Ecto neural progenitor cell (in vitro differentiated cells): ENCODE results near the gene ANKRD50.

Experiments used
- DNase-seq: peaks from one replicate; pipeline ENCODE4 v3.0.0-alpha.2; 2018; ENCODE audit warnings: low spot score

The ANKRD50 gene, protein sequence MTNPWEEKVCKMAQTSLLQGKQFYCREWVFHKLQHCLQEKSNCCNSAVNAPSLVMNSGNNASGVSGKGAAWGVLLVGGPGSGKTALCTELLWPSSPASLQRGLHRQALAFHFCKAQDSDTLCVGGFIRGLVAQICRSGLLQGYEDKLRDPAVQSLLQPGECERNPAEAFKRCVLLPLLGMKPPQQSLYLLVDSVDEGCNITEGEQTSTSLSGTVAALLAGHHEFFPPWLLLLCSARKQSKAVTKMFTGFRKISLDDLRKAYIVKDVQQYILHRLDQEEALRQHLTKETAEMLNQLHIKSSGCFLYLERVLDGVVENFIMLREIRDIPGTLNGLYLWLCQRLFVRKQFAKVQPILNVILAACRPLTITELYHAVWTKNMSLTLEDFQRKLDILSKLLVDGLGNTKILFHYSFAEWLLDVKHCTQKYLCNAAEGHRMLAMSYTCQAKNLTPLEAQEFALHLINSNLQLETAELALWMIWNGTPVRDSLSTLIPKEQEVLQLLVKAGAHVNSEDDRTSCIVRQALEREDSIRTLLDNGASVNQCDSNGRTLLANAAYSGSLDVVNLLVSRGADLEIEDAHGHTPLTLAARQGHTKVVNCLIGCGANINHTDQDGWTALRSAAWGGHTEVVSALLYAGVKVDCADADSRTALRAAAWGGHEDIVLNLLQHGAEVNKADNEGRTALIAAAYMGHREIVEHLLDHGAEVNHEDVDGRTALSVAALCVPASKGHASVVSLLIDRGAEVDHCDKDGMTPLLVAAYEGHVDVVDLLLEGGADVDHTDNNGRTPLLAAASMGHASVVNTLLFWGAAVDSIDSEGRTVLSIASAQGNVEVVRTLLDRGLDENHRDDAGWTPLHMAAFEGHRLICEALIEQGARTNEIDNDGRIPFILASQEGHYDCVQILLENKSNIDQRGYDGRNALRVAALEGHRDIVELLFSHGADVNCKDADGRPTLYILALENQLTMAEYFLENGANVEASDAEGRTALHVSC (N-terminal part only)

DNA sequence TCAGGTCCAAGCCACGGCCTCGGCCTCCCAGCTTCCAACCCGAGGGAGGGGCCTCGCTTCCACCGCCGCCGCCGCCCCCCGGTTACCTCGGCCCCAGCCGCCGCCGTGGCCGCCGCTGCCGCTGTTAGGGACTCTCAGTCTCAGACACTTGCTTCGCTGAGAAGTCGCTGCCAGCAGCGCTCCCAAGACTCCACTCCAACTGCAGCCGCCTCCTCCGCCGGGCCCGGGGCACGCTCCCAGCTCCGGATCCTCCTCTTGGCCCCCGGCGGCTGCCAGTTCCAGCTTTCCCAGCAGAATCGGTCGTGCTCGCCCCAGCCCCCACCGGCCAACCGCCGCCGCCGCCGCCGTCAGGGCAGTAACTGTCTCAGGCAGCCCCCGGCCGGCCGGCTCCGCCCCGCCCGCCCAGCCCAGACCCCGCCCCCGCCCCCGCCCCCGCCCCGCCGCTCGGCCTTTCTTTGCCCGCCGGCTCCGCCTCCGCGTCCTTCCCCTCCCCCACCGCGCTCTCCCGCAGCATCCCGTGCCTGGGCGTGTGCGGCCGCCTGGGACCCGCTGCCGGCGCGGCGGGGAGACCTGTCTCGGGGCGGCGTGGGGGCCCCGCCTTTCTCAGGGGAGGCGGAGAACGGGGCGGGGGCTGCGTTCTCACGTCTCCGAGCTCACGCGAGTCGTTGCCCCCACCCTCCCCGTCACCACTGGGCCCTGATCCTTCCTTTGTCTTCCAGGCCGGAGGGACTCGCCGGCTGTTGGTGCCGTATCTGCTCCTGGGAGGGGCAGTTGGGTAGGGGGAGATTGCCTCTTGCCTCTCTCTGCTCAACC is at the start of gene ANKRD50:
Gene ANKRD50, minus strand, starts transcription at position 361 of the 813 bp plus-strand sequence. CDS start 2,221 bp downstream, outside the sequence.
- DNase-seq: peak; percentile 95

DNA sequence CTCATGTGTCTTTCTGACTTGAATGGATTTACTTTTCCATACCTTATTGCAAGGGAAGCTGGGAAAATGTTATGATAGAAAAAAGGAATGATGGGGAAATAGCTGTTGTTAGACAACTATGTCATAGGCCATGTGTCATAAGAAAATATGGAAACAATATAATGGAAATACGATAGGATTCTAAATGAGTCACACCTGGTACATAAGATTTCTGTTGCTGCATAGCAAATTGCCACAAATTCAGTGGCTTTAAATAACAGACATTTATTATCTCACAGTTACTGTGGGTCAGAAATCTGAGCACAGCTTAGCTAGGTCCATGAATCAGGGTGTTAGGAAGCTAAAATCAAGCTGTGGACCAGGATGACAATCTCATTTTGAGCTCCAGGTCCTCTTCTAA is 44.6 kb upstream of the ANKRD50 start:
- DNase-seq: no peak

DNA sequence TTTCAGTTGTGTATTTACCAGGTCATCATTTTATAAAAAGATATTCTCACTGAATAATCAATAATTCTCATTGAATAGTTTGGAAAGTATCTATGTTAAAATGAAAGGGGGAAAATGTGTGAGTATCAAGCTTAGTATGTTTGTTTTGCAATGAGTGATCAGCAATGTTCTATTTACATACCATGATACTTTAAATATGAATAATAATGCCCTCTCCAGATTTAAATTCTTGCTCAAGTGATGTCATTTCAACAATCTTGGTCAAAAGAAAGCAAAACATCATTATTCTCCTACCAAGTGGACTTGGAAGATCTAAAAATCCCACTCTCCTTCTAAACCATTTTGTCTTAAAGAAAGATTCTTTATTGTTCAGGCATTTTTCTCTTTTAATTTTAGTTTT is 42.1 kb upstream of the ANKRD50 start:
- no peak for DNase-seq

DNA sequence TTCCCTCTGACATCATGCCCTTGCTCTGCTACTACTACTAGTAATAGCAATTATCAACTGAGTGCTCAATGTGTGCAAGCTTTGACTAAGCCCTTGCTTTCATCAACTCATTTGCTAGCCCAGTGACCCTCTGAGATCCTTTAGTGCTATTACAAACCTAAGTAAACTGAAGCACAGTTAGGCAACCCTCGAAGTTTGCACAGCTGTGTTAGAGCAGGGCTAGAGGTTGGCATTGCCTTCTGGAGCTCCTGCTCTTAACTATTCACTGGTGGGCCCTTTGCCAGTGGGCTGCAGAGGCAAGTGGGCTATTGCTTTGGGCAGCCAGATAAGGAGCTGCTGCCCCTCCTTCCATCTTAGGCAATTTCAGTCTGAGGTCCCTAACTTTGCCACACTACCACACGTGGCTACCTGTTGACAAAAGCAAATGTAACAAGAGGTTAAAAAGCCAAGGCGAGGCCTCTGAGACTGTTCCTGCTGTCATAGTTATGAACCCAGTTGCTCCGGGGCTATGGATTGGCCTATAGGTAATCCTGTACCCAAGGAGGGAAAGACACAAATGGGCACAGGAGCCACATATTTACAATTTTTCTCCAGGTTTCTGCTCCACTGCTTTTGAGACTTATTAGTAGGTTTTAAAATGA is 41.5 kb upstream of the ANKRD50 start:
- no peak for DNase-seq

DNA sequence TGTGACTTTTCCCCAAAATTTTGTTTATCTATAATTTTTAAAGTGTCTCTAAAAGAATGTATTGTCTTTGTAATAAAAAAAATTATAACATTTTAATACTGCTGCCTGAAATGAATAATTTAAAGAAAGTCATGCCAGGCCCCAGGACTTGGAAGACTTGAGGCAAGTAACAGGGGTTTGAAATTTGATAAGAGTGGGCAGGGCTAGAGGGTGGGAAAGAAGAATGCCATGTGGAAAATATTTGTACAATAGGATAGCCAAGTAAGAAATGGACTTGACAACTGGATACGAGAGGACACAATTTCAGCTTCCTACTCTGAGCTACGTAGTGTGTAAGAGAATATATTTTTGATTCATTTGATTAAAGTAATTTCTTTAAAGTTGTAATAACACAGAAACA is 36.9 kb upstream of the ANKRD50 start:
- no peak for DNase-seq

DNA sequence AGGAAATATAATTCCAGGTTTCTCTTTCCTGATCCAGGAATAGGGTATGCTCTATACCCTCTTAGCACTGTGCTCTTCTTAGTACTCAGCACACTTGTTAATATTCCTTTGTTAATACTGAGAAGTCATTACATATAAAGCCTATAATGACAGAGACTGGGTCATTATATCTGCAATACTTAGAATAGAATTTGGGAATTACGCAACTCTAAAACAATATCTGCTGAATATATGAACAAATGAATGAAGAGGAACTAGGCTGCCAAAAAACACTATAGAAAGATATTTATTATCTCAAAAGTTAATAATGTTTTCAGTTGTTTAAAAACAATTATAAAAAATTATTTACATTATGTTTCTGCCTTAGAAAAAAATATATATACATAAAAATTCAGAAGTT is 36.4 kb upstream of the ANKRD50 start:
- DNase-seq: no peak

DNA sequence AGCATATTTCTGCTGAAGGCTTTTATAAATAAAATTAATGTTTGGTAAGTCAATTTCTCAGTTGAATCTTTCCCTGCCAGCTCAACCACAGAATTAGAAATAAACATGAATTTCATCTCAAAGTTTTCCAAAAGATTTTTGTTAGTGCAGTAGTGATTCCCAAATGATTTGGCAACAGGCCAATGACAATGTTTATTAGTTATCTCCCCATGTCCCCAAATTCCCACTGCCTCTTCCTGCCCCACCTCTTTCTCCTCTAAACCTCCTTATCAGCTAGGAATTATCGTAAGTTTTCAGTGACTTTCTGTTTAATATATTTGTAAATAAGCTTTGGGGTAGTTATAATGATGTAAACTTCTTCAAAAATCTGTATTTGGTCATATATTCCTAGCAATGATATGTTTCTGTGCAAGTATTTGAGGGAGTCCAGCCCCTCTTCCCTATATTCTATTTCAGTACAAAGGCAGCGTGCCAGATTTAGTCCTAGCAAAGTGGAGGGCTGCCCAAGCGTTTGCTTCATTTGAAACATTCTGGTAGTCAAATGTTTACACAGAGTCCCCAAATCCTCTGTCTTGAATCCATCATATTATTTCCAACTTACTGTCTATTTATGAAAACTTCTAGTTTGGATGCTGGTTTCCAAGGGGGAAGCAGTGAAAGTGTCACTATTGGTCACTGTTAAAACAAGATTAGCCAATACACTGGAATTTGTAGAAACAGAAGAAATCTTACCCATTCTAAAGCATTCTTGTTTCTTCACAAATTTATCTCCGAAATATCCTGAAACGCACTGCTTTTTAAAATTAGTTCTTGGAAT is 33.7 kb upstream of the ANKRD50 start:
- no peak for DNase-seq

DNA sequence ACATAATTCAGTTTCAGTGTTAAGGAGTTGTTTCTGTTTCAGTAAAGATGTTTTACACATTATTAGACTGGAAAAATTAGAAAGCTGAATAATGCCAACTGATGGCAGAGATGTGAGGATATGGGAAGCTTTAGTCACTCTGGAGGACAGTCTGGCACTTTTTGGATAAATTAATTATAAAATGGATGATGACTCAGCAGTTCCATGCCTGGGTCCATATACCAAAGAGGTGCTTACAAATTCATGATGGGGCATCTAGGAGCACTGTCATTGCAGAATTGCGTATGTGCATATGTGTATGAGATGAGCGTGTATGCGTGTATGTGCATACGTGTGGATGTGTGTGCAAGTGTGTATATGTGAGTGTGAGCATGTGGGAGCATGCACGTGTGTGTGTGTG is 31.2 kb upstream of the ANKRD50 start:
- no peak for DNase-seq

DNA sequence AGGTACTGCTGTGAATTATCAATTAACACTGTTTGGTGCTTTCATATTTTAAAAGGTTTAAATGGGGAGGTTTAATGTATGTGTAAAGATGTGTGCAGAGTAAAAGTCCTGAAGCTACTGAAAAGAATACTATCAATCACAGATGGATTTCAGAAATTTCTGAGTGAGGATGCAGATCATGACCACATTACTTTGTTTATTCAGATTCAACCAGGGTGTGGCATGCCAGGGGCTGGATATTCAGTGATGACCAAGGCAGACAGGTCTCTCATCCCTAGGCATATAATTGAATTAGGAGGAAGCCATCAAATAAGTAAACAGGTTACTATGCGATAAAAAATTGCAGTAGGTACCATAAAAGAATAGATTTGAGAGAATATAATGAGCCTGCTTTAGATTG is 28.0 kb upstream of the ANKRD50 start:
- no peak for DNase-seq

DNA sequence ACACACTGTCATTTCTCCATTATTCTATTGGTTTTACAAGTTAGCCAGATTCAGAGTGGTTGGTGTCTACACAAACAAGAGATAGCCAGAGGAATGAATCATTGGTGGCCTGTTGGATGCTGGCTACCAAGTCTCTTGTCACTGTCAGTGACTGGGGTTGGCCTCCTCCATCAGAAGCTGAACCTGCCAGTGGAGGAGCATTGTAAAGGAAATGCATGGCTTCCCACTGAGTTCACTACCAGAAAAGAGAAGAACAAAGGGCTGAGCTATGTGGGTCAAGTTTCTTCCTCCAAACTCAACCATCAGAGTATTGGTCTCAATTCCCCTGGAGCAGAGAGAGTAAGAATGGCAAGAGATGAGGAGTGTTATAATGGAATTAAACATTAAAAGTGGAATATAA is 26.5 kb upstream of the ANKRD50 start:
- no peak for DNase-seq

DNA sequence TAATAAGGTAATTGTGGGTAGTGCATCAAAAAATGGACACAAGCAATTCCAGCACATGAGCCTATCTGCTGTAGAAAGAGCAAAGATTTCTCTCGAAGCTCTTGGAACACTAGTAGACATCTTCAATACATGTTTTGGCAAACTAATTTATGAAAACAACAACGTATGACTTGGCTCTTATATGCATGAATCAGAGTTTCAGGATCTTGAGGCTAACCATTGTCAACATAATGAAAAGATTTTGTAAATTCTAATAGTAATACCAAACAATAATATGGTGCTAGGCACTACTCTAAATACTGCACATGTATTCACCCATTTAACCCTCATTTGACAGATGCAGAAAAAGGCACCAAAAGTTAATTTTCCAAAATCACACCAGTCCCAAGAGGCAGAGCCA is 25.1 kb upstream of the ANKRD50 start:
- no peak for DNase-seq

DNA sequence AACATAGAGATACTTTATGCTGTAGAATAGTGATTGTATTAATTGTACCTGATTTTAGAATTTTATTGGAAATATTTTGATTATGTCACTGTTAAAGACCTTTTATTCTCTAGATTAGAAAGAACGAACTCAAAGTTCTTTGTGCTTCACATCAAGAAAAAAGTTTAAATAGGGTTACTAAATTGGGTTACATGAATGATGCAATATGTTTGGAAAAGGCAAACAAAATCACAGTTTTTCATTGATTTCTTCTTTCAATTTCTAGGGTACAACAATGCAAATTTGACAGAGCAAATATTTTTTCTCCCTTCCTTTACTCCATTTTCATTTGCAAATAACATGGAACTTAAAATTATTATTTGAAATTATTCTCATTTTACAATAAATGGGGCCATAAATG is 24.0 kb upstream of the ANKRD50 start:
- DNase-seq: no peak

DNA sequence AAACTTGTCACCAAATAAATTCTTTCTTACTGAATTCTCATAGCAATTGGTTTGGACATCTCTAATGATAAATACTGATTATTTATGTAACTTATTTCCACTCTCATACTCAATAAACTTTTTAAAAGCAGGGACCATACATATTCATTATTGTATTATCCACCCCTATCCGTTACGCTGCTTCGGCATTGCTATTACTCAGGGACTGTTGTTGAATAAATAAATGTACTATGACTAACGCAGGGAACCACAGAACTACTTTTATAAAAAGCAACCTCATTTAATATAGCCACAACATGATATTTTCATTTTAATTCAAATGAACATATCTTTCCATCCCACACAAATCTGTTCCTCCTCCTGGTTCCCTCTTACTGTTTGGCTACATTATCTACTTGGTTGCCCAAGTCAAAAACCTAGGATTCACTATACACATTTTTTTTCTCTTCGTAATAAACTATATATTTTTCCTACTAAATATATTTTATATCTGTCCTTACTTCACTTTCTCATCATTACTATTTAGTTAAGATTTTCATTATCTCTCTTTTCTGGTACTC is 14.9 kb upstream of the ANKRD50 start:
- no peak for DNase-seq

DNA sequence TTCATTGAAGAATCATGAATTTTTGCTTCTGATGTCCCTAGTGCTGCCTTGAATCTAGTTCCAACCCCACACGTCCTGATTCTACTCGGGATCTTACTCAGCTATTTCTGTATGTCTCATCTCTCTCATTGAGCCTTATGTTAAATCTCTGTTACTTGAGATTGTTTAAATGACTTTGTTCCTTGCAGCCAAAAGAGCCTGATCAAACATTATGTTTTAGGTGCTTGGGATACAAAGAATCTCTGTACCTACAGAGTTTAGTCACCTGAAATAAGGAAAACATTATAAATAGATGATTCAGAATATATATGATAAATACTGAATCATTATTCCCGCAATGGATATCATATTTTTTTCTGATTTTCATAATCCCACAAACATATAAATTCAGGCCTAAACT is 13.7 kb upstream of the ANKRD50 start:
- no peak for DNase-seq

DNA sequence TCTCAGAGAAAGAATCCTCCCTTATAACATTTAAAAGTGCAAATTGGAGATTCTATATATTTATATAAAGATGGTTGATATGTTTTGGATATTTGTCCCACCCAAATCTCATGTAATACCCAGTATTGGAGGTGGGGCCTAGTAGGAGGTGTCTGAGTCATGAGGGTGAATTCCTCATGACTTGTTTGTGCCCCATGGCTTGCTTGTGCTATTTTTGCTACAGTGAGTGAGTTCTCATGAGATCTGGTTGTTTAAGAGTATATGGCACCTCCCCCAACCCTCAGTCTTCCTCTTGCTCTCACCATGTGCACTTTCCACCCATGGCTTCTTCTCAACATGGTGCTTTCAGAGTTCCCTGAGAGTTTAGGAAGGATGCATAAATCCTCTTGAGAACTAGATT is 9.5 kb upstream of the ANKRD50 start:
- no peak for DNase-seq

DNA sequence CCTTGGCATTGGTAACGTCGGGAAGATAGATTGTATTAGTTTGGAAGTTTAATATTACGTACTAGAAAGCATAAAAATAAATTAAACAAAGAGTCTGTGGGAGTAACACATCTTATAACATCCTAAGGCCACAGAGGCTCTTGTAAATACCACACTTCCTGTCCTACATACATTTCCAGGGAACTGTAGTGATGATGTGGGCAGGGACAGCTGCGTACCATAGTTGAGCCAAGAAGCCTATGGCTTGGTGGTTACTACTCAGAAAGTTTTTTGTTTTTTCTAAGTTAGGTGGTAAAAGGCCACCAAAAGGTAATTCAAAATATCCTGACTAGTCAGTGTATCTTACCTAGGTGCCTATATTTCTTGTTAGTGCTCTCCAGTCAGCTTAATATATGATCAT is 4.6 kb upstream of the ANKRD50 start:
- DNase-seq: no peak

DNA sequence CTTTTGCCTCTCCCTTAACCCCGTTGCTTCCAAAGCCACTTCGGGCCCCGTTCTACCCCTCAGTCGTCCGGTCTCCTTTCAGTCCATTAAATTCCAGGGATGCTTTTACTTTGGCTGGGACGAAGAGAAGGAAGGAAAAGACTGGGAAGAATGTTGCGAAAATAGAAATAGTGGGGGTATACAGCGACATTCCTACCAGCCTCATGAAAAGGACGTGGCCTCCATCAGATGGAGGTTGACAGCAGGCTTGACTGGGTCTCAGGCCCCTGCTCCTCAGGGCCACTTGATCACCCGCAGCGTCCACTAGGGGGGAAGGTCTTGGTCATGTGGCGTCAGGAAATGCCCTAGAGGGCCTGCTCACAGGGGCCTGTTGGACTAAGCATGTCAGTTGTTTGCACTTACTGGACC is 657 bp upstream of the ANKRD50 start:
- DNase-seq: peak; percentile 77

DNA sequence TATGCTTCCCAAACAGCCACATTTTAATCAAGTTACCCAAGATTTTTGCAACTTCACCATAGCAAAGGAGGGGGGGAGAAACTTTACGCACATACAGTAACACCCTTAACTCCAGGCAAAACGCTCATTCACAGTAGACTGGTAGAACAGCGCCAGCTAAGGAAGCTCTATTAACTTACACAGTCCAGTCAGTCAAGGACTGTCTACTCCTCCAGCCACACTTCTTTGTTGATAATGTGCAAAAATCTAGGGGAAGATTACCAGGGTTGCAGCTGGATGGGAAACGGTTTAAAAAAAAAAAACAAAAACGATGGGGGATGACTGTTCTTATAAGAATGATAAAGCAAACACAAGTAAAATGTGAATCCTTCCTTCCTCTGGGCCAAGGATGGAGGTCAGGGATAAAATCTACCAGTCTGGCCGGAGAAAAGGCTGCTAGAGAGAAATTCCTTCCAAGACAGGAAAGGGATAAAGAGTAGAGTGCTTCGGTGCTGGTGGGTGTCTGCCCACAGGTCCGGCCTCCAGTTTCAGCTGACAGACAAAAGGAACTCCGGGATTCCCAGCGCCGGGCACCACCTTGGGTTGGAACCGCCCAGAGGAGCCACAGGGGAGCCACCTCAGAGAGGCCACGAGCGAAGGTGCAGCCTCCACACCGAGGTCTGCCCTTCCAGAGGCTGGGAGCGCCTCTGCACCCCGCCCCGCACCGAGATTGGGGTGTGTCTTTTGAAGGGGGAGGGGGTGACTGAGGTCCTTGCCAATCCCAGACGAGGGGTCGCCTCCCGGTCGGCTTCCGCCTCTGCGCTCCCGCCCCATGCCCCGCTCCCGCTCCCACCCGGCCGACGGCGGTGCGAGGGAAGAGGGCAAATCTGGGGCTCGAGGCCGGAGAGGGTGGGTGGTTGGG is 811 bp downstream of the ANKRD50 start:
- no peak for DNase-seq

DNA sequence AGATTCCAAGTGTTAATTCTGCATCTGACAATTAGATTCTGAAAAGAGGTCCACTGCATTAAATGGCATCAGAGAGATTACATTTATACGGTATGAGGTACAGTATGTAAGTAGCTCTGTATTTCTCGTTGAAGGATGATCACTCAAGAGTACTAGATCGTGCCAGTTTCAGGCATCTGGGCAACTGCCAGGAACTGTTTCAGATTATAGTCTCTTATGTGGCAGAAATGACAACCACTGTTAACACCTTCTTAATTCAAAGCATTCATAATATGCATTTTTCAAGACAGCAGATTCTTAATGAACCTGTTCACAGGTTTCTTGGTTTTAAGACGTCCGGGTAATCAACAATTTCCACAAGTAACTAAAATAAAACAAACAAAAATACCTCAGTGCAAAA is 1.6 kb downstream of the ANKRD50 start:
- no peak for DNase-seq
